ENCODE data around the gene CSF1R.
A peak's percentile ranks its signal among the peaks of the same experiment; 100 is the strongest.
"Not testable (repeated sequence)": the region's sequence is repeated elsewhere in the genome, so short reads cannot be mapped to it uniquely, and the experiment has no call there.

The CSF1R gene

DNA sequence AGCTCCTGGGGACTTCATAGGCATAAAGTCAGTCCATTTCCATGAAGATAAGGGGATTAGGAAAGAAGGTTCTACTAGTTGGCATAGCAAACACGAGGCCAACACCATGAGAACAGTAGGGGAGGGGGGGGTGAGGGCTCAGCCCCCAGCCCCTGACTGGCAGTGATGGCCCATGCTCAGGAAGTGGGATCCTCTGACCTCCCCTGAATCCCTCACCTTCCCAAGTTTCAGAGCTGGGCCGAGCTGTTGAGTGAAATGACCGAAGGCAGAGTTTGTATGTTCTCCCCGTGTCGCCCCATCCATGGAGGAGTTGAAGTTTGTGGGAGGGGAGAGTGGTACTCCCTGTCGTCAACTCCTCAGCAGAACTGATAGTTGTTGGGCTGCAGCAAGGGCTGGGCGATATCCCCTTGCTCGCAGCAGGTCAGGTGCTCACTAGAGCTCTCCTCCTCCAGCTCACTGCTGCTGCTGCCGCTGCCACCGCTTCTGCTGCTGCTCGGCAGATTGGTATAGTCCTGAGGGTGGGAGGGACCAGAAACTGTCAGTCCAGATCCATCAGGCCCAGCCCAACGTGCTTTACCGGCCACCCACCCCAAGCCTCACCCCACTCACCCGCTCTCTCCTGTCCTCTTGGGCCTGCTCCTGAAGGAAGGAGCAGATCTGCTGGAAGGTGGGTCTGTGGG, 32.5 kb downstream of the CSF1R start:
- H3K4me3 ChIP-seq (ENCODE audit: low read length): no peak overlapping the region

DNA sequence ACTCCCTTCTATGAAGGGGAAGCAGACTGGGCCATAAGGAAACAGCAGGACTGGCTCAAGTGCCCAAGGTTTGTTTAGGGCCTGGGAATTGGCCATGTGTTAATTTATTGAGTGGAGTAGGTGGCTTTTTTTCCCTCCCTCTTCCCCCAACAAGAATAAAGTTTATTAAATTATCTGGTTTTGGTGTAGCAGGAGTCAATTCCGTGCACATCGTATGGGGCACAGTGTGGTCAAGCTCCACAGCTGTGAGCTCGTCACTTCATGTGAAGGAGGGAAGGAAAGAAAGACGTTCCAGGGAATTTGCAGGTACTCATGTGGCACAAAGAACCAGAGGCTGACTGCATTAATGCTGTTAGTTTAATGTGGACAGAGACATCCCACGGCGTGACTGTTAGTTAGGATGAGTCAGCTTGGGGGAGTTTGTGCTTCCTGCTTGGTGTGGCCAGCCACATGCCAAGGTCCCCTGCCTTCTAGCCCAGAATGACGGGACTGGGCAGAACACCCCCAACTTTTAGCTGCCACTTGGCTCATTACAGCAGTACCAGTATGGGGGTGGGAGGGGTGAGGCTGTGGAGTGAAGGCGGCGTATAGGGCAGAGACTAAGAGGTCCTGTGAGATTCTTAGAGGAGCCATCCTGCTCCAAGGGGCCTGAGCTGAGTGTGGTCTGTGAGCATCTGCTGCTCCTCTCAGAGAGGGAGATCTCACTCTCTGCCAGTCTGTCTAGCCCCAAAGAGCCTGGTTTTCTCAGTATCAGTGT, 33.2 kb downstream of the CSF1R start:
- no peak overlapping the region for H3K4me3 ChIP-seq (ENCODE audit: low read length)
- peak; percentile 70 for DNase-seq (ENCODE audit: low read depth)
- TF ChIP-seq, protein P1, sequence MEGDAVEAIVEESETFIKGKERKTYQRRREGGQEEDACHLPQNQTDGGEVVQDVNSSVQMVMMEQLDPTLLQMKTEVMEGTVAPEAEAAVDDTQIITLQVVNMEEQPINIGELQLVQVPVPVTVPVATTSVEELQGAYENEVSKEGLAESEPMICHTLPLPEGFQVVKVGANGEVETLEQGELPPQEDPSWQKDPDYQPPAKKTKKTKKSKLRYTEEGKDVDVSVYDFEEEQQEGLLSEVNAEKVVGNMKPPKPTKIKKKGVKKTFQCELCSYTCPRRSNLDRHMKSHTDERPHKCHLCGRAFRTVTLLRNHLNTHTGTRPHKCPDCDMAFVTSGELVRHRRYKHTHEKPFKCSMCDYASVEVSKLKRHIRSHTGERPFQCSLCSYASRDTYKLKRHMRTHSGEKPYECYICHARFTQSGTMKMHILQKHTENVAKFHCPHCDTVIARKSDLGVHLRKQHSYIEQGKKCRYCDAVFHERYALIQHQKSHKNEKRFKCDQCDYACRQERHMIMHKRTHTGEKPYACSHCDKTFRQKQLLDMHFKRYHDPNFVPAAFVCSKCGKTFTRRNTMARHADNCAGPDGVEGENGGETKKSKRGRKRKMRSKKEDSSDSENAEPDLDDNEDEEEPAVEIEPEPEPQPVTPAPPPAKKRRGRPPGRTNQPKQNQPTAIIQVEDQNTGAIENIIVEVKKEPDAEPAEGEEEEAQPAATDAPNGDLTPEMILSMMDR (conservative IDR thresholded peaks at IDR 0.05; ENCODE audit: low read length): no peak

More for the DNA sequence above, 32.5 kb downstream of the CSF1R start:
- no peak for DNase-seq (ENCODE audit: low read depth)
- TF ChIP-seq, protein P1 (conservative IDR thresholded peaks at IDR 0.05; ENCODE audit: low read length): no peak

DNA sequence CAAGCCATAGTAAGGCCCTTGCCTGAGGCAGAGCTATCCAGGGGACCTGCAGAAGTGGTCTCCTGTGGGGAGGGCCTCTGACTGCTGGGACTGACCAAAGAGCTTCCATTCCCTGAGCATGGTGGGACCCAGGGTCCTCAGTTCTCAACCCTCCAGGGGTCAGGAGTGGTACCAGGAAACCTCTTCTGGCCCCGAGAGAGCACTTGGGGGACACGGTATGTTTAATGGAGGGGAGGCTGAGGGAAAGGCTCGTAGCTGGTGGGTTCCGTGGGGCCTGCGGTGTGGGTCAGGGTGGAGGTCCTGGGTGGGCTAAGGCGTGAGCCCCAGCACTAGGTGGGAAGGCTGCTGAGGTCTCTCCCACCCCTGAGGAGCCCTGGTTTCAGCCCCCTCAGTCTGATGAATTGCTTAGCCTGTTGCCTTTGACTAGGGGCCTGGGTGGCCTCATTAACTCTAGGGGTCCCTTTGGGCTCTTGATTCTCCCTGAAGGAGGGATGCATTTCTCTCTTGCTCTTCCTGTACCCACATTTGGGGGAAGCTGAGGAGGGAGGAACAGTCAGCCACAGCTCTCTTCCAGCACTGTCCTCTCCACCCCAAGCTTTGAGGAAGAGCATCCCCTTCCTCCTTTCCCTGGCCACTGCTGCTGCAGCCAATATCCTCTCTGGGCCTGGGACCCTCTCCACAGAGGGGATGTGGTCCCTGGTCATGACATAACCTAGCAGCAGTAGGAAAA, 34.0 kb downstream of the CSF1R start:
- no peak for DNase-seq (ENCODE audit: low read depth)
- no peak overlapping the region for H3K4me3 ChIP-seq (ENCODE audit: low read length)
- TF ChIP-seq, protein P1 (conservative IDR thresholded peaks at IDR 0.05; ENCODE audit: low read length): no peak

DNA sequence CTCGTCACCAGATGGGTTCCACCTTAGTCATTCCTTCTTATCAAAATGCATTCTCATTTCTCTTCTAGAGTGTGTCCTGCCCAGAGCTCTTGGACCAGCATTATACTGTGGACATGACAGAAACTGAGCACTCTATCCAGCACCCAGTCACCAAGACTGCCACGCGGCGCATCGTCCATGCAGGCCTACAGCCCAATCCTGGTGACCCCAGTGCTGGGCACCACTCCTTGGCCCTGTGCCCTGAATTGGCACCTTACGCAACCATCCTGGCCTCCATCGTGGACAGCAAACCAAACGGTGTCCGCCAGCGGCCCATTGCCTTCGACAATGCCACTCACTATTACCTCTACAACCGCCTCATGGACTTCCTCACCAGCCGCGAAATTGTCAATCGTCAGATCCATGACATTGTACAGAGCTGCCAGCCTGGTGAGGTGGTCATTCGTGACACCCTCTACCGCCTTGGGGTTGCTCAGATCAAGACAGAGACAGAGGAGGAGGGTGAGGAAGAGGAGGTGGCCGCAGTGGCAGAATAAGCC, 34.6 kb downstream of the CSF1R start:
- no peak overlapping the region for H3K4me3 ChIP-seq (ENCODE audit: low read length)
- no peak for DNase-seq (ENCODE audit: low read depth)
- TF ChIP-seq, protein P1 (conservative IDR thresholded peaks at IDR 0.05; ENCODE audit: low read length): no peak

DNA sequence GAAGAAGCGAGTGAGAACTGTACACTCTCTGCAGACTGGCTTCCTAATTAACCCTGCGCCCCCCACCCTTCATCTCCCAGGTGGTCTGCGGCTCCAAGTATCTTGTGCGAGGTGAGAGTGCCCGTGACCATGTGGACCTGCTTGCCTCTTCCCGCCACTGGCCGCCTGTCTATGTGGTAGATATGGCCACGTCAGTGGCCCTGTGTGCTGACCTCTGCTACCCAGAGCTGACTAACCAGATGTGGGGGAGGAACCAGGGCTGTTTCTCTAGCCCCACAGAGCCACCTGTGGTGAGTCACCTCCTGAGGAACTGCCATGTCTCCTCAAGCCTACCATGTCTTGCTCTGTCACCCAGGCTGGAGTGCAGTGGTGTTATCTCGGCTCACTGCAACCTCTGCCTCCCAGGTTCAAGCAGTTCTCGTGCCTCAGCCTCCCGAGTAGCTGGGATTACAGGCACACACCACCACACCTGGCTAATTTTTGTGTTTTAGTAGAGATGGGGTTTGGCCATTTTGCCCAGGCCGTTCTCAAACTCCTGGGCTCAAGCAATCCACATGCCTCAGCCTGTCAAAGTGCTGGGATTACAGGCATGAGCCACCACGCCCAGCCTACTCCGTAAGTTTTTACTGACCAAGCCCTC, 36.1 kb downstream of the CSF1R start:
- not testable (repeated sequence) for H3K4me3 ChIP-seq (ENCODE audit: low read length)
- peak; percentile 12 for DNase-seq (ENCODE audit: low read depth)

DNA sequence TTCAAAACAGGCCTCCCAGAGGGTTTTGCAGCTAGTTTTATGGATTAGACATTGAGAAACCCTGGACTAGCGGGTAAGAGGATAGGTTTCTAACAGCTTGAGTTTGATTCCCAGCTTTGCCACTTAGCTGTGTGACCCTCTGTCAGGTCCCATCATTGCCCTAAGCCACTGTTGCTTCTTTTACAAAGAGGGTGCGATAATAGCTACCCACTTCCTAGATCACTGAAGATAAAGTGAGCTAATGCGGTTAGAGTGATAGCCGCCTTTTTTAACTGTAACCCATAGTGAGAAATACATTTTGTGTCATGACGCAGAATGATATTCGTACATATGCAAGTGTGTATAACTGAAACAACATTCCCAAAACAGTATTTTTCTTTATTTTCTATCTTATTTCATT, 40.3 kb downstream of the CSF1R start:
- DNase-seq (ENCODE audit: low read depth): no peak
- TF ChIP-seq, protein P1 (conservative IDR thresholded peaks at IDR 0.05; ENCODE audit: low read length): no peak
- H3K4me3 ChIP-seq (ENCODE audit: low read length): no peak overlapping the region

DNA sequence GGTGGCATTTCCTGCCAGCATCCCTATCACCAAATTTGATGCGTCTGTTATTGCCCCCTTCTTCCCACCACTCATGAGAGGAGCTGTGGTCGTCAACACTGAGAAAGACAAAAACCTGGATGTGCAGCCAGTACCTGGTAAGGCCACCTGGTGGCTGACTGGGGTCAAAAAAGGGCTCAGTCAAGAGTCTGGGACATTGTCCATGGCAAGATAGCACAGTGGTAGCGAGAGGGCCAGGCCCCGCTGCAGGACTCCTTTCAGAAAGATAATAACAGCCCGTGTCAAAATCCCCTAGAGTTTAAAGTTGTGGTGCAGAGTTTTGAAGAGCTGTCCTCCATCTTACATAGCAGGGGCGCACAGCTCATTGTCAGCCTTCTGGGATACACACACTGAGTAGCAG, 40.8 kb downstream of the CSF1R start:
- H3K4me3 ChIP-seq (ENCODE audit: low read length): no peak overlapping the region
- TF ChIP-seq, protein P1 (conservative IDR thresholded peaks at IDR 0.05; ENCODE audit: low read length): no peak
- DNase-seq (ENCODE audit: low read depth): no peak
